Lung (tissue), 12 donors: ENCODE data around the gene USP12. TPM values are rescaled to one million over a fixed set of nuclear protein-coding genes. Genes with fewer than 3 reads are reported as not detected.

Source experiments
- ATAC-seq: fragments of 200-7000 bp; cut with Tn5 transposase; one replicate; pipeline ENCODE4 v1.9.1; 2020; ENCODE audit warnings: moderate number of reproducible peaks; ENCODE audit not compliant: insufficient read depth, low FRiP score
- DNase-seq, 3 donors: peaks; one replicate each; pipeline ENCODE4 v3.0.0-alpha.2; 2013 to 2017
- H3K27ac ChIP-seq, 2 donors: one replicate each; pipeline ENCODE4 v1.5.1; 2013; ENCODE audit warnings: mild to moderate bottlenecking in 2 of 2, moderate library complexity in 2 of 2, control low read depth in 1 of 2, inconsistent platforms in 1 of 2, low read depth in 1 of 2, low read length in 1 of 2
- H3K27me3 ChIP-seq, 3 donors: one replicate each; pipeline ENCODE4 v1.5.1; 2013; ENCODE audit warnings: low read length in 2 of 3; ENCODE audit not compliant: control insufficient read depth in 3 of 3, insufficient read depth in 3 of 3
- H3K36me3 ChIP-seq, 4 donors: one replicate each; pipeline ENCODE4 v1.5.1; 2013; ENCODE audit warnings: low read length in 4 of 4, mild to moderate bottlenecking in 1 of 4, moderate library complexity in 1 of 4; ENCODE audit not compliant: control insufficient read depth in 4 of 4, insufficient read depth in 4 of 4
- H3K4me1 ChIP-seq, 5 donors: one replicate each; pipeline ENCODE4 v1.5.1; 2013; ENCODE audit warnings: low read length in 5 of 5, mild to moderate bottlenecking in 2 of 5, moderate library complexity in 1 of 5; ENCODE audit not compliant: control insufficient read depth in 5 of 5, insufficient read depth in 5 of 5
- H3K4me3 ChIP-seq: one replicate; pipeline ENCODE4 v1.5.1; 2013; ENCODE audit warnings: mild to moderate bottlenecking, control low read depth, moderate library complexity
- H3K9ac ChIP-seq, 2 donors: one replicate each; pipeline ENCODE4 v1.5.1; 2013; ENCODE audit warnings: low read length in 2 of 2, control low read depth in 1 of 2; ENCODE audit not compliant: insufficient read depth in 1 of 2
- H3K9me3 ChIP-seq, 4 donors: one replicate each; pipeline ENCODE4 v1.5.1; 2013; ENCODE audit warnings: low read length in 3 of 4, mild to moderate bottlenecking in 1 of 4, moderate library complexity in 1 of 4; ENCODE audit not compliant: control insufficient read depth in 4 of 4, insufficient read depth in 3 of 4
- WGBS, 2 donors: extraction: QIAGEN DNeasy Blood & Tissue Kit; methylation state at CpG; one replicate each; pipeline ENCODE4 v1.1.7; 2013; 5-methylcytosine and 5-hydroxymethylcytosine counted together
- polyA plus RNA-seq, 2 donors: library from polyadenylated mRNA; stranded (reverse); fragments of 200-250 nt; gene quantifications; one replicate each; pipeline ENCODE4 v1.2.1, GENCODE V29; 2013
- total RNA-seq, 2 donors: library from RNA; depleted of rRNA in 1 of 2; stranded (reverse); fragments of >200 nt in 1 of 2; gene quantifications; one replicate each; pipeline ENCODE4 v1.2.1, GENCODE V29; 2014 to 2021
- TF ChIP-seq, protein P1 (sequence below): IDR thresholded peaks from 2 replicates; pipeline ENCODE4 v1.5.1; 2012; ENCODE audit warnings: mild to moderate bottlenecking; ENCODE audit errors: control extremely low read depth, extremely low read depth
- donor health status: control.
- donor health status: control.
- donor health status: Bipolar disorder and iron deficiency.
- donor health status: healthy.
- donor health status: DM: yes; HTN: yes; CAD: no.

USP12 gene
- total and polyA plus RNA-seq, 4 donors = 12.6 to 60.0 (median 19.2) TPM

DNA sequence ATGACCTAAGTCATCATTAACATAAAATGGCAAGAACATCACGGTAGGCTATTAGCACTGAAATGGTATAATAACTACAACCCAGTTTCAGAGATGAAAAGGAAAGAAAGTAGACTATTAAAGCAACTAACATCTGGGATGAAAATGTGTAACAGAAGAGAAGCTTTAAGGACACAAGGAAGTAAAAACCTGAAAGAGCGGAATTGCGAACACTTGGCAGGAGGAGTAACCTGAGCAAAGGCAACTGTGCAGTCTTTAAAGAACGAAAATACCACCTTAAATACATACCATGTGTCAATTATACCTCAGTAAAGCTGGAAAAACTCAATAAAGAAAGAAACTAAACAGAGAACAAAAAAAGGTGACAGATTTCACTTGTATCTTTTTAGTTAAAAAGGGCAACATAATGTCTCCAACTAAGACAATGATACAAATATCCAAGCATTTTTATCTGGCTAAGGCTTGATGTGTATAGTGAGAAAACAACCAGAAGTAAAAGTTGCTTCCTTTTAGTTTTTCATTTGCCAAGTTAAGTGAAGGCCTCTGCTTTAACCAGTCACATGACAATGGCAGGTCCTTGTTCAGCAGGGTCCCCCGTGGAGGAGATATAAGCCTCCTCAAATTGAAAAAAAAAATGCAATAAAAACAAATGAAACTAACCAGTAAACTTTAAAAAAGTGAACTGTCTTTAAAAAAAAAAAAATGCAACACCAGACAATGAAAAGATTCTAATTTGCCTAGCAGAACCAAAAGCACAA is 11.6 kb downstream of the USP12 start:
- no peaks in the 10 kb centered on the region for H3K9me3 ChIP-seq
- H3K4me3 ChIP-seq = no peak overlapping the region
- H3K27ac ChIP-seq = no peak overlapping the region
- H3K36me3 ChIP-seq = no peaks in the 10 kb centered on the region
- H3K4me1 ChIP-seq = peaks cover 0 to 21% (median 0%) of the 10 kb centered on the region in 5 donors
- H3K27me3 ChIP-seq = no peaks in the 10 kb centered on the region
- 85 to 86% methylated on average over 5 of the region's 5 CpGs for WGBS, 2 donors
- ATAC-seq = no peak
- no peak for DNase-seq
- no peak overlapping the region for H3K9ac ChIP-seq
- TF ChIP-seq, protein P1, sequence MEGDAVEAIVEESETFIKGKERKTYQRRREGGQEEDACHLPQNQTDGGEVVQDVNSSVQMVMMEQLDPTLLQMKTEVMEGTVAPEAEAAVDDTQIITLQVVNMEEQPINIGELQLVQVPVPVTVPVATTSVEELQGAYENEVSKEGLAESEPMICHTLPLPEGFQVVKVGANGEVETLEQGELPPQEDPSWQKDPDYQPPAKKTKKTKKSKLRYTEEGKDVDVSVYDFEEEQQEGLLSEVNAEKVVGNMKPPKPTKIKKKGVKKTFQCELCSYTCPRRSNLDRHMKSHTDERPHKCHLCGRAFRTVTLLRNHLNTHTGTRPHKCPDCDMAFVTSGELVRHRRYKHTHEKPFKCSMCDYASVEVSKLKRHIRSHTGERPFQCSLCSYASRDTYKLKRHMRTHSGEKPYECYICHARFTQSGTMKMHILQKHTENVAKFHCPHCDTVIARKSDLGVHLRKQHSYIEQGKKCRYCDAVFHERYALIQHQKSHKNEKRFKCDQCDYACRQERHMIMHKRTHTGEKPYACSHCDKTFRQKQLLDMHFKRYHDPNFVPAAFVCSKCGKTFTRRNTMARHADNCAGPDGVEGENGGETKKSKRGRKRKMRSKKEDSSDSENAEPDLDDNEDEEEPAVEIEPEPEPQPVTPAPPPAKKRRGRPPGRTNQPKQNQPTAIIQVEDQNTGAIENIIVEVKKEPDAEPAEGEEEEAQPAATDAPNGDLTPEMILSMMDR = no peak

- no peaks in the 10 kb centered on the region for H3K27me3 ChIP-seq
- H3K4me1 ChIP-seq = peaks cover 0 to 23% (median 4%) of the 10 kb centered on the region in 5 donors
- DNase-seq (no peak), ATAC-seq (no peak)
- no peaks in the 10 kb centered on the region for H3K9me3 ChIP-seq
- no peak overlapping the region for H3K4me3 ChIP-seq
- H3K27ac ChIP-seq = no peak overlapping the region
- no peak overlapping the region for H3K9ac ChIP-seq
- TF ChIP-seq, protein P1 = no peak
- H3K36me3 ChIP-seq = no peaks in the 10 kb centered on the region
- 97 to 98% methylated on average over 5 of the region's 5 CpGs for WGBS, 2 donors
Observed at GRCh38 chr13:27158335-27158734, 13.3 kb downstream of the USP12 start.

- H3K27me3 ChIP-seq = no peaks in the 10 kb centered on the region
- H3K4me1 ChIP-seq = peaks cover 0 to 14% (median 4%) of the 10 kb centered on the region in 5 donors
- TF ChIP-seq, protein P1 = no peak
- no peak overlapping the region for H3K4me3 ChIP-seq
- no peaks in the 10 kb centered on the region for H3K9me3 ChIP-seq
- H3K27ac ChIP-seq = no peak overlapping the region
- DNase-seq (no peak), ATAC-seq (no peak)
- WGBS, 2 donors = 67 to 71% methylated on average over 4 of the region's 4 CpGs
- H3K36me3 ChIP-seq = peaks cover 0 to 1% (median 0%) of the 10 kb centered on the region in 4 donors
- no peak overlapping the region for H3K9ac ChIP-seq
Observed at GRCh38 chr13:27151798-27152599, 19.6 kb downstream of the USP12 start.
